ENCODE results near the gene STAC3. TPM values are rescaled to one million over a fixed set of nuclear protein-coding genes. Genes with fewer than 3 reads are reported as not detected.

STAC3 gene
- total and polyA plus RNA-seq, 9 of the 15 experiments (the other 6 are each of a cell fraction or from before 2014, with no cell fraction given), result 0.45 to 6.4 (median 3.3) TPM

GRCh38 chr12:57216014-57216911 lies 34.7 kb downstream of the STAC3 start, which contains the start of gene NXPH4 (continued):
- TF ChIP-seq CTCF (IDR thresholded peaks at IDR 0.05 in 2 of 3, conservative IDR thresholded peaks at IDR 0.05 in 1 of 3; ENCODE audit: insufficient read depth in 2 of 3, low read depth in 1 of 3, low read length in 3 of 3) (peak in 1 of 3 experiments; percentile 9; a peak in 1 of 6 replicates), ZEB2 (IDR thresholded peaks at IDR 0.05) (0 out of 2 replicates have a peak, but pooled peaks have one; percentile 15), ZBTB7A (IDR thresholded peaks at IDR 0.05; ENCODE audit: borderline replicate concordance, control insufficient read depth, low read depth, low read length) (peak; percentile 82; the same call in 1 of the 2 replicates), KDM2B (CRISPR knock-in tag; IDR thresholded peaks at IDR 0.05) (peak; percentile 80; the same call in 1 of the 2 replicates)

- H3K9me1 ChIP-seq (ENCODE audit: control insufficient read depth, insufficient read depth, low read length), result peaks cover 3% of the 10 kb centered on the region
- H3K27ac ChIP-seq (ENCODE audit: extremely low read depth, low read depth, low read length), result no peak overlapping the region
- in situ Hi-C loops (cut with MboI), result no loop called here
- ChIA-PET POLR2A (interaction anchor here (0.6 to 1.1 kb wide), 2 partner anchors 14 to 16 kb away, joined by 3 read pairs; partner anchors contain the start of gene SHMT2), CTCF (ENCODE audit: low intra/inter-chr PET ratio) (interaction anchor here (0.7 to 7.2 kb wide), 3 partner anchors 22 to 28 kb away, joined by 3 to 186 read pairs (median 4); a partner anchor contains a TSS)
- 2% methylated on average over 5 of the region's 7 CpGs for WGBS (ENCODE audit: insufficient coverage, low coverage, missing lambda C conversion rate)
- no peaks in the 10 kb centered on the region for H3K36me3 ChIP-seq (ENCODE audit: control insufficient read depth, insufficient read depth, low read length)
- peaks cover 37 to 71% of the 10 kb centered on the region in 2 experiments for H3K27me3 ChIP-seq (ENCODE audit: control insufficient read depth in 2 of 2, insufficient read depth in 2 of 2, low read length in 2 of 2)
- peaks cover 17 to 59% of the 10 kb centered on the region in 2 experiments; a peak in 4 of 5 replicates for H3K4me1 ChIP-seq (replicated peaks in 1 of 2; ENCODE audit: control insufficient read depth in 2 of 2, insufficient read depth in 2 of 2, low read length in 2 of 2)
- no peaks in the 10 kb centered on the region for H3K79me2 ChIP-seq (ENCODE audit: control insufficient read depth, insufficient read depth, low read length)
- intact Hi-C loops (cut with micrococcal nuclease), result no loop called here
- no peak overlapping the region for H3K4me3 ChIP-seq
- no TSS peak for BruUV-seq (replicated peaks)
- peaks cover 13% of the 10 kb centered on the region; the same call in 1 of the 2 replicates for H4K20me1 ChIP-seq (replicated peaks; ENCODE audit: control insufficient read depth, insufficient read depth, low read length)
- peak overlapping the region in 1 of 2 experiments; percentile 56; a peak in 1 of 4 replicates for H3K9ac ChIP-seq (ENCODE audit: insufficient read depth in 1 of 2, low read depth in 2 of 2, low read length in 2 of 2)
- H2AFZ ChIP-seq (ENCODE audit: low read depth, low read length), result no peak overlapping the region
- FAIRE-seq (peak; percentile 59), ATAC-seq (no peak), DNase-seq (ENCODE audit: extremely low read depth in 1 of 4, low spot score in 3 of 4) (no peak)
- no peaks in the 10 kb centered on the region for H3K9me3 ChIP-seq (replicated peaks; ENCODE audit: control insufficient read depth, insufficient read depth, low read depth, low read length)
- no peak overlapping the region for H3K4me2 ChIP-seq (ENCODE audit: insufficient read depth, low read length)
- no peak for TF ChIP-seq STAT5A (IDR thresholded peaks at IDR 0.05; ENCODE audit: borderline replicate concordance, low read length)
- TF ChIP-seq CBX3 (IDR thresholded peaks at IDR 0.05; ENCODE audit: borderline replicate concordance in 1 of 2, low read length in 2 of 2), result no peak
- 0 out of 2 replicates have a peak, but pooled peaks have one; percentile 52 for TF ChIP-seq EZH2 (IDR thresholded peaks at IDR 0.05; ENCODE audit: borderline replicate concordance, low read depth, low read length)
- TF ChIP-seq ESRRA (IDR thresholded peaks at IDR 0.05; ENCODE audit: borderline replicate concordance, low read depth), result no peak
- no peak for TF ChIP-seq ATF1 (CRISPR knock-in tag; IDR thresholded peaks at IDR 0.05)
- 0 out of 2 replicates have a peak, but pooled peaks have one; percentile 12 for TF ChIP-seq ATF1 (tag; IDR thresholded peaks at IDR 0.05)
- TF ChIP-seq RFX5 (IDR thresholded peaks at IDR 0.05; ENCODE audit: low read depth, low read length), result peak; percentile 89
- 0 out of 2 replicates have a peak, but pooled peaks have one; percentile 28 for TF ChIP-seq ZFP91 (CRISPR knock-in tag; IDR thresholded peaks at IDR 0.05)
- TF ChIP-seq TFAP4 (CRISPR knock-in tag; IDR thresholded peaks at IDR 0.05; ENCODE audit: borderline replicate concordance), result peak; percentile 77
- TF ChIP-seq ZNF274 (IDR thresholded peaks at IDR 0.05; ENCODE audit: borderline replicate concordance, low read depth, low read length), result no peak
Observed at GRCh38 chr12:57215668-57216013, 35.3 kb downstream of the STAC3 start.
